OCI-M1 (cell line): ENCODE measurements around the gene PIEZO2.

Experiments used
- DNase-seq: peaks from one replicate; lab custom pipeline; 2025; lab: John Stamatoyannopoulos, UW

The PIEZO2 gene

GRCh38 chr18:11027862-11028261 lies 121.5 kb downstream of the PIEZO2 start:
- peak; percentile 45 for DNase-seq

GRCh38 chr18:11025671-11026070 lies 123.7 kb downstream of the PIEZO2 start:
- no peak for DNase-seq

DNA sequence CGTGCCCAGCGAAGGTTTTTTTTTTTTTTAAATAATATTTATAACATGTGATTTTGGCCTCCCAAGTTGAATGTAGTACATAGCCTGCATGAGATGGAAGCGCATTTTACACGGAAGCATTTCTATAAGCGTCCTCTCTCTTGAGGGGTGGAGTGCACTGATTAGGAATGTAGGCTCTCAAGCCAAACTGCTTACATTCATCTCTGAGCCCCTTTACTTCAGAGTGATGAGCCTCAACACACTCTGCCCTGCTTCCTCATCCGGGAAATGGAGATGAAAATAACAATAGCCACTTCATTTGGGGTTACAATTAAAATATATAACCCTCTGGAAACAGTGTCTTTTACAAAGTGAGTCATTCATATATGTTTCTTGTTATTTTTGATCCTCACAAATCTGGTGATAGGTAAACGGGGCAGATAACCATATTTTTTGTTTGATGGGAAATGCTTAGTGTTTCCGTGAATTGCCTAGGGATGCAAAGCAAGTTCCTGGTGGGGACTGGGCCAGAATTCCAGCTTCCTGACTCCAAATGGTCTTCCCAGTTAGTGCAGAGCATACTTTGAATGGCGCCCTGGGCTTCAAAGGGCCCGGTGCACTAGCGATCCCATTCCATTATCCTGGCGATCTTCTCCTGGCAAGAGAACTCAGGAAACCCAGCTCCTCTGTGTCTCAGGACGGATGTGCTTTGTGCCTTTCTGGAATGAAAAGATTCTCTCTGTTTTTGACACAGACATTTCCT lies 124.3 kb downstream of the PIEZO2 start:
- no peak for DNase-seq

DNA sequence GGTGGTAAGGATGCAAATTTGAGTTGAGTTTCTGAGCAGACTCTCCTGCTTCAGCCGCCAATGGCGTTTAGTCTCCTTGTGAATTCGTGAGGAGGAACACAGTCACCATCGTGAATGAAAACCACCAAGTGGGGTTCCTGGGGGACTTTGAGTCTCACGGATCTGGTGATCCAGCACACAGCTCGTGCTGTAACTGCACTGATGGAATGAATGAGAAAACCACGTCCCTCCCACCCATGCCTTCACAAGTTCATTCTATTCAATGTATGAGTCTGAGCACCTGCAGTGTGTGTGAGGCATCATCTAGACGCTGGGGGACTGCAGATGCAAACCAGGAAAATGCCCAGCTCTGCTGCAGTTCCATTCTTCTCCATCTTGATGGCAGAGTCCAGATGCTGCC lies 127.9 kb downstream of the PIEZO2 start:
- DNase-seq: no peak

- no peak for DNase-seq
Observed at GRCh38 chr18:11020877-11021414, 128.4 kb downstream of the PIEZO2 start.

DNA sequence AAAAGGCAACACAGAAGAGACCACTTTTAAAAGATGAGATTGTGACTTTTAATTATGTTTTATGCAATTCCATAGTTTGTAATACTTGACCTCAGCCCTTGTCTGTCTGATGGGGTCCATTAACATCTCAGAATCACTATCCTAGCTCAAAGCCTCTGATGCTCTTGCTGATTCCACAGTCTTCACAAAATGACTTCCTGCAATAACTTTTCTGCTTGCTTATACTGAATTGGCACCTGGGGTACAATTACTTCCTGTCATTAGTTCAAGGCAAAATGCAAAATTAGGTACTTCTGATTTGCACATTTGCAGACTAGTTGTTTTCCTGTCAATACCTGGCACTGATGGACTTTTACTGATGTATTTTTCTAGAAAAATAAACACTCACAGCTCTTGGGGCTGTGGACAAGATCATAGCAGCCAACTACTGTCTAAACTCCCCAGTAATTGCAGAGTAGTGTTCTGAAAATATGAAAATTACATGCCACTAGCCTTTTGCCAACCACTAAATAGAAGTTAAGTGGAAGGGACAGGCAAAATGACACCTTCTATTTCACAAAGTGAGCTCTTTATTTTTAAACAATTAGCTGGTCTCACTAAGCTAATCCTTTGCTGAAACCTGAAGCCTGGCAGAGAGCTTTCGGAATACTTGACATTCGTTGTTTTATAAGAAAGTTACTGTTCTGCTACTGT lies 129.1 kb downstream of the PIEZO2 start:
- no peak for DNase-seq

DNA sequence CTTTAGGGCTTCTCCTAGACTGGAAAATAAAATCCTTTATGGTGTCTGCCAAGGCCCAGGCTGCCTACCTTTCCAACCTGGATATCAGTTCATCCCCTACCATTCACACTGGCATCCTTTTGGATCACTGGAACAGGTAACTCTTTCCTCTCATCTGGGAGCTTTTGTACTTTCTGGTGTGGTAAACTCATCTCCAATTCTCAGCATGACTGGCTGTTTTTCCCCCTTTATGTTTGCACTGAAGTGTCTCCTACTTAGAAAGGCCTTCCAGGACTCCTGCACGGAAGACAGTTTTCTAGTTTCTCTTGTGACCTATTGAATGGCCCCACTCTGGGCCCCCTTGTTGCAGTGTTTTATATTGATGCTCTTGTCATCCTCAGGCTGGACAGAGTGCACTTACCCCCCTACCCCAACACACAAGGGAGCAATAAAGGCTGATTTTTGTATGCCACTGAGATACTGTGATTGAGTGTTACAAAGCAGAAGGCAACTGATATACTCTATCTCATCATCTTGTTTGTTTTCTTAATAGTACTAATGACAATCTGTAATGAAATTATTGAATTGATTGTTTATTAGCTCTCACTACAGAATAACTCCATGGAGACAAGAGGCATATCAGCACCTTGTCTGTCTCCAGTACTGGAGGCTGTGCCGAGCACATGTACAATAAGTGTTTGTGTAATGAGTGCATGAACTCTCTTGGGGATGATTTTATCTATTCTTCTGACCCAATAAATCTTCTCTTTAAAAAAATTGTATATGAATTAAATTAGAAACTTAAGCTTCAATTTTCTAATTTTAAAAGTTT lies 129.9 kb downstream of the PIEZO2 start:
- no peak for DNase-seq

DNA sequence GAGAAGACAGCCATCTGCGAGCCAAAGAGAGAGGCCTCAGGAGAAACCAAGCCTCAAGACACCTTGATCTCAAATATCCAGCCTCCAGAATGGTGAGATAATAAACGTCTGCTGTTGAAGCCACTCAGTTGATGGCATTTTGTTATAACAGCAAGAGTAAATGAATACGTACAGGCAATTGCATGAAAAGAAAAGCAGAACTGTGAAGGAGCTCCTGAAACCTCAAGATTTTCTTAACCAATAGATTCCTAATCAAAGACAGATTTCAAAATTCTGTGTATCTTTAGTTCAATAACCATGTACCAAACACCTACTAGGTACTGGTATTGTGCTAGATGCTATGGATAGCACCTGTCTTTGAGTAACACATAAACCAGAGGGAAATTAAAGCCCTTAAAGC lies 139.5 kb downstream of the PIEZO2 start:
- no peak for DNase-seq

DNA sequence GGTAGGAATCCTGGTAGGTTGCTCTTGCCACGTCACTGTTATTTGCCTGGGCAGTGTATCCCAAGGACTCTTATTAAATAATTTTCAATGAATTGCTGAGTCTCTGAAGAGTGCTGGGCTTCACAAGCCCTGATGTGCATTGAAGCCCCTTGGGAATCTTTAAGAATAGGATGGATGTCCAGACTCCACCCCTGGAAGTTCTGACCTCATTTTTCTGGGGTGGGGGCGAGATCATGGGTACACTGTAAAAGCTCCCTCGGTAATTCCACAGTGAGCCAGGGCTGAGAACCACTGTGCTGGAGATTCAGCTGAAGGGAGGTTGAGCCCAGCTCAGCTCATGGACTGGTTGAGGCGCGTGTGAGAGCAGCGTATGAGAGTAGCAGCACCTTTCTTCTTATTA lies 140.2 kb downstream of the PIEZO2 start:
- no peak for DNase-seq

DNA sequence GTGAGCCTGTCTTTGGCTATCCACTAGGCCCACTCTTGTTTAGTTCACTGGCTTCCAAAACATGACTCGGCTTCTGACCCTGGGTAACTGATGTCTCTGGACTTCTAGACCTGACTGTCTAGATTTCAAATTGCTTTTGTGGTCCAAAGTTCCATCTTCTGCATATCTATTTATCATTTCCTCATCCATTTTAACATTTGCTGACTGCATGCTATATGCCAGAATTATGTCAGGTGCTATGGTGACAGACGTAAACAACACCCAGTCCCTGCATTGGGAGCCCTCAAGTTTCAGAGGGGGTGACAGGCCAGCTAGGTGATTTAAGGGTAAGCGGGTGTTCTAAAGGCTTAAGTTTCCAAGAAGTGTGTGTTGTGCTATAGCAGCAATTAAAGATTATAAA lies 140.9 kb downstream of the PIEZO2 start:
- no peak for DNase-seq

GRCh38 chr18:11005528-11005927 lies 143.8 kb downstream of the PIEZO2 start:
- DNase-seq: peak; percentile 82

- no peak for DNase-seq
Observed at GRCh38 chr18:11004951-11005350, 144.4 kb downstream of the PIEZO2 start.

DNA sequence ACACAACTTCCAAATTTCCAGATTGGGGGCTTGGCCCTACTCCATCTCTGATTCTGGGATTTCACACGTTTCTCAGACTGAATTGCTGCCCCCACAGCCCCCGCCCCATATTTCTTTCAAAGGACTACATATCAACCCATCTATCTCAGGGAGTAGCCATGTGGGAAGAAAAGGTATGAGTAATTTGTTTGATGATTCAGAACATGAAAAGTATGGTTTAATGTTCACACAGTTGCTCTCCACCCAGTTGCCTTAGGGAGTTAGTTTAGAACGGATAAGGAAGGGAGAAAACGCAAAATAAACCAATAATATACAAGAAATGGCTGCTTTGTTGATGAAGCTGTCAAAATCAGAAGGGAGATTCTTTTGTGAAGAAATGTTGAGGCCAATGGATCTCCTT lies 145.1 kb downstream of the PIEZO2 start:
- DNase-seq: no peak

- DNase-seq: peak; percentile 22
Observed at GRCh38 chr18:11002796-11003195, 146.6 kb downstream of the PIEZO2 start.

GRCh38 chr18:11002277-11002676 lies 147.1 kb downstream of the PIEZO2 start:
- DNase-seq: no peak

GRCh38 chr18:11000071-11000470 lies 149.3 kb downstream of the PIEZO2 start:
- DNase-seq: no peak

- peak; percentile 42 for DNase-seq
Observed at GRCh38 chr18:10997885-10998284, 151.5 kb downstream of the PIEZO2 start.

DNA sequence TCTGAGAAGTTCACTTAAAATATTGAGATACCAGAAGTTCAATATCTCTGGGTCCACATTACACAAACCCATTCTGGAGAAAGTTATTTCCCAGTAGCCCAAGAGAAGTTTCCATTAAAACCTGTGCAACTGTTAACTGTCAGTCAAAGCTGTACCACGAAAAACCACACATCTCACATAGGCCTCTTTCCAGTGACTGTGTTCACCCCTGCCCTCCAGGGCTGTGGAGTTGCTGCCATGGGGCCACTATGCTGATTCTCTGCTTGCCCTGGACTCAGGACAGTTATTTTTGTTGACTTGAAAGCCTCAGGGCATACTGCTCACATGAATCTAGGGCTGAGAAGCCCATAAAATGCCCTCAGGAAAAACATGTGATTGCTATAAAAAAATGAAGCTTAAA lies 153.8 kb downstream of the PIEZO2 start:
- peak; percentile 98 for DNase-seq

DNA sequence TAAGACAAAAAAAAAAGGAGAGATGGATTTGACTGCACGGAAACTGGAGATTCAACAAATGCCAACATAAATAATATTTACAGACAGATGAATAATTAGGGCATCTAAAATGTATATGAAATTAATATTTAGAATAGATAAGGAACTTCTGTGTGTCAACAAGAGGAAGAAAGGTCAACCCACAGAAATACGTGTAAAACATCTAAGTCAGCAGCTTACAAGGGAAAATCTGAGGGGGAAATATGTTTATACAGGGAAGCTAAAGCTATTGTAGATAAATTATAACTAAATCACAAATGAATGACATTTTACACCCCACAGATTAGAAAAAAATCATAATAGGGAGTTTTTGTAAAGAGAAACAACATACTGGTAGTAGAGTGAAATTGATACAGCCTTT lies 159.9 kb downstream of the PIEZO2 start:
- DNase-seq: no peak

- DNase-seq: no peak
Observed at GRCh38 chr18:10985689-10986088, 163.7 kb downstream of the PIEZO2 start.

- DNase-seq: no peak
Observed at GRCh38 chr18:10979411-10979810, 170.0 kb downstream of the PIEZO2 start.

GRCh38 chr18:10977042-10977441 lies 172.3 kb downstream of the PIEZO2 start:
- no peak for DNase-seq
